ENCODE data around the gene SCYGR3. TPM values are rescaled to one million over a fixed set of nuclear protein-coding genes. Genes with fewer than 3 reads are reported as not detected.

SCYGR3 gene, protein sequence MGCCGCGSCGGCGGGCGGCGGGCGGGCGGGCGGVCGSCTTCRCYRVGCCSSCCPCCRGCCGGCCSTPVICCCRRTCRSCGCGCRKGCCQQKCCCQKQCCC
- total RNA-seq (not detected), polyA plus RNA-seq (not detected)
- long read RNA-seq, donor 1: 0 reads
- long read RNA-seq, donor 2: 0 reads
- long read RNA-seq, donor 3: 0 reads
- long read RNA-seq, donor 4: 0 reads

- H3K4me1 ChIP-seq (ENCODE audit: control insufficient read depth, insufficient read depth, low read length): no peaks in the 10 kb centered on the region
- no peaks in the 10 kb centered on the region for H3K9me3 ChIP-seq (ENCODE audit: control insufficient read depth, low read length)
- 98% methylated on average over 4 of the region's 4 CpGs for WGBS
- DNase-seq: no peak
- no peak within 1 kb of the TSS for H3K4me3 ChIP-seq (ENCODE audit: low read length)
- intact Hi-C loops (cut with DNase I): no loop called here
- H3K27me3 ChIP-seq (ENCODE audit: control insufficient read depth, insufficient read depth): no peaks in the 10 kb centered on the region
- H3K27ac ChIP-seq (ENCODE audit: low read length): no peak within 1 kb of the TSS
- no peak for ATAC-seq
Observed at GRCh38 chr2:227614740-227615139, at the start of gene SCYGR3. TSS of gene SCYGR3 (minus strand) at chr2:227614840. CDS start at chr2:227614840, 0 bp downstream.

DNA sequence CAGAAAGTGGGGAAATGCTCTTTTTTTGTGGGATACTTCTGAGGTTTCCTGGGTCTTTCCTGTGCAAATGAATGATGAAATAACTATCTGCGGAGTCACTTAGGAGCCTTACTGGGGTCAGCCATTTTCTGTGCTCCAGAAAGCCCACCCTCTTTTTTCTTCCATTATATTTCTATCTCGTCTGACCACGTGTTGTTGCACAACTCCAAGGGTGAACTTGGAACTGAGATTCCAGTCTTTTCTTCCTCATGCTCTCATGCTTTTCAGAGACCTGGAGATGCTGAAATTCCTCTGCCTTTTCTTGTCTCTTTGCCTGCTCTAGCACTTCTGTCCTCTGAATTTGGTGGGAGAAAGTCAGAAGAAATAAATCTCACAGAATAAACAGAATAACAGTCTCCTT, 47.2 kb upstream of the SCYGR3 start:
- no peak for ATAC-seq
- Histone ChIP-seq H3K4me1 (ENCODE audit: control insufficient read depth, insufficient read depth, low read length) (no peaks in the 10 kb centered on the region), H3K4me3 (ENCODE audit: low read length) (no peak overlapping the region), H3K9me3 (ENCODE audit: control insufficient read depth, low read length) (no peaks in the 10 kb centered on the region), H3K27ac (ENCODE audit: low read length) (no peak overlapping the region), H3K27me3 (ENCODE audit: control insufficient read depth, insufficient read depth) (no peaks in the 10 kb centered on the region)
- no peak for DNase-seq
- intact Hi-C loops (cut with DNase I): no loop called here
- 45% methylated on average over 3 of the region's 3 CpGs for WGBS

GRCh38 chr2:227661025-227661649, 46.5 kb upstream of the SCYGR3 start:
- intact Hi-C loops (cut with DNase I): no loop called here
- no peak overlapping the region for H3K4me3 ChIP-seq (ENCODE audit: low read length)
- WGBS: 37% methylated on average over 7 of the region's 7 CpGs
- no peaks in the 10 kb centered on the region for H3K9me3 ChIP-seq (ENCODE audit: control insufficient read depth, low read length)
- no peaks in the 10 kb centered on the region for H3K4me1 ChIP-seq (ENCODE audit: control insufficient read depth, insufficient read depth, low read length)
- no peak overlapping the region for H3K27ac ChIP-seq (ENCODE audit: low read length)
- no peaks in the 10 kb centered on the region for H3K27me3 ChIP-seq (ENCODE audit: control insufficient read depth, insufficient read depth)
- no peak for DNase-seq
- ATAC-seq: no peak

GRCh38 chr2:227657199-227657845, 42.7 kb upstream of the SCYGR3 start:
- Histone ChIP-seq H3K27me3 (ENCODE audit: control insufficient read depth, insufficient read depth) (no peaks in the 10 kb centered on the region), H3K4me3 (ENCODE audit: low read length) (no peak overlapping the region), H3K4me1 (ENCODE audit: control insufficient read depth, insufficient read depth, low read length) (peaks cover 2% of the 10 kb centered on the region), H3K27ac (ENCODE audit: low read length) (no peak overlapping the region), H3K9me3 (ENCODE audit: control insufficient read depth, low read length) (no peaks in the 10 kb centered on the region)
- intact Hi-C loops (cut with DNase I): loop anchor here in 3 of 4 donors (5.0 kb wide), 1 partner anchor 110 kb away; no protein-coding TSS in a partner anchor
- DNase-seq (no peak), ATAC-seq (no peak)
- WGBS: 57% methylated on average over 8 of the region's 8 CpGs

GRCh38 chr2:227655454-227655853, 40.8 kb upstream of the SCYGR3 start:
- no peak for DNase-seq
- Histone ChIP-seq H3K27ac (ENCODE audit: low read length) (no peak overlapping the region), H3K9me3 (ENCODE audit: control insufficient read depth, low read length) (no peaks in the 10 kb centered on the region), H3K27me3 (ENCODE audit: control insufficient read depth, insufficient read depth) (no peaks in the 10 kb centered on the region), H3K4me3 (ENCODE audit: low read length) (no peak overlapping the region), H3K4me1 (ENCODE audit: control insufficient read depth, insufficient read depth, low read length) (peaks cover 2% of the 10 kb centered on the region)
- intact Hi-C loops (cut with DNase I): loop anchor here in 3 of 4 donors (5.0 kb wide), 1 partner anchor 112 kb away; no protein-coding TSS in a partner anchor
- WGBS: 29% methylated on average over 1 of the region's 1 CpG
- peak; percentile 83 to 88 for ATAC-seq

DNA sequence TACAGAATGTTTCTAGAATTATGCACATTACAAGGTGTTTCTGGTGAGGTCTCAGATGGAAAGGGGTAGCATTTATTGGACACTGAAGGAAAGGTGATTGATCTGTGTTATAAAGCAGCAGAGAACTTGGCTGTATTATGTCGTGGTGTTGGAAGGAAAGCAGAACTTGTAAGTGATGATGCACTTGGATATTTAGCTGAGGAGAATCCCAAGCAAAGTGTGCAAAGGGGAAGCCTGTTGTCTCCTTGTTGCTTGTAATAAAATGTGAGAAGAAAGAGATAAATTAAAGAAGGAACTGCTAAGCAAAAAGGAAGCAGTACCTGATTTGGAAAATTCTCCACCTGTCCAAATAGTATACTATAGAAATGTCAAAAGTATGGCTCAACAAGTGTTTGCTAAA, 39.8 kb upstream of the SCYGR3 start:
- WGBS: 70% methylated on average over 1 of the region's 1 CpG
- Histone ChIP-seq H3K27me3 (ENCODE audit: control insufficient read depth, insufficient read depth) (no peaks in the 10 kb centered on the region), H3K27ac (ENCODE audit: low read length) (no peak overlapping the region), H3K4me3 (ENCODE audit: low read length) (no peak overlapping the region), H3K4me1 (ENCODE audit: control insufficient read depth, insufficient read depth, low read length) (peaks cover 2% of the 10 kb centered on the region), H3K9me3 (ENCODE audit: control insufficient read depth, low read length) (no peaks in the 10 kb centered on the region)
- DNase-seq: no peak
- intact Hi-C loops (cut with DNase I): no loop called here
- no peak for ATAC-seq

- Histone ChIP-seq H3K27ac (ENCODE audit: low read length) (no peak overlapping the region), H3K9me3 (ENCODE audit: control insufficient read depth, low read length) (no peaks in the 10 kb centered on the region), H3K4me1 (ENCODE audit: control insufficient read depth, insufficient read depth, low read length) (peaks cover 2% of the 10 kb centered on the region), H3K27me3 (ENCODE audit: control insufficient read depth, insufficient read depth) (no peaks in the 10 kb centered on the region), H3K4me3 (ENCODE audit: low read length) (no peak overlapping the region)
- ATAC-seq (no peak), DNase-seq (no peak)
- intact Hi-C loops (cut with DNase I): no loop called here
- 43% methylated on average over 4 of the region's 4 CpGs for WGBS
Observed at GRCh38 chr2:227653419-227653818, 38.8 kb upstream of the SCYGR3 start.

GRCh38 chr2:227643990-227644551, 29.4 kb upstream of the SCYGR3 start:
- Histone ChIP-seq H3K27ac (ENCODE audit: low read length) (no peak overlapping the region), H3K4me1 (ENCODE audit: control insufficient read depth, insufficient read depth, low read length) (no peaks in the 10 kb centered on the region), H3K27me3 (ENCODE audit: control insufficient read depth, insufficient read depth) (peaks cover 2% of the 10 kb centered on the region), H3K4me3 (ENCODE audit: low read length) (no peak overlapping the region), H3K9me3 (ENCODE audit: control insufficient read depth, low read length) (no peaks in the 10 kb centered on the region)
- intact Hi-C loops (cut with DNase I): no loop called here
- 85% methylated on average over 5 of the region's 5 CpGs for whole genome bisulfite sequencing
- DNase-seq (no peak), ATAC-seq (no peak)

GRCh38 chr2:227642656-227643055, 28.0 kb upstream of the SCYGR3 start:
- intact Hi-C loops (cut with DNase I): no loop called here
- H3K27ac ChIP-seq (ENCODE audit: low read length): no peak overlapping the region
- WGBS: 8% methylated on average over 2 of the region's 2 CpGs
- H3K4me3 ChIP-seq (ENCODE audit: low read length): no peak overlapping the region
- no peaks in the 10 kb centered on the region for H3K9me3 ChIP-seq (ENCODE audit: control insufficient read depth, low read length)
- DNase-seq (no peak), ATAC-seq (no peak)
- H3K27me3 ChIP-seq (ENCODE audit: control insufficient read depth, insufficient read depth): peaks cover 2% of the 10 kb centered on the region
- no peaks in the 10 kb centered on the region for H3K4me1 ChIP-seq (ENCODE audit: control insufficient read depth, insufficient read depth, low read length)

DNA sequence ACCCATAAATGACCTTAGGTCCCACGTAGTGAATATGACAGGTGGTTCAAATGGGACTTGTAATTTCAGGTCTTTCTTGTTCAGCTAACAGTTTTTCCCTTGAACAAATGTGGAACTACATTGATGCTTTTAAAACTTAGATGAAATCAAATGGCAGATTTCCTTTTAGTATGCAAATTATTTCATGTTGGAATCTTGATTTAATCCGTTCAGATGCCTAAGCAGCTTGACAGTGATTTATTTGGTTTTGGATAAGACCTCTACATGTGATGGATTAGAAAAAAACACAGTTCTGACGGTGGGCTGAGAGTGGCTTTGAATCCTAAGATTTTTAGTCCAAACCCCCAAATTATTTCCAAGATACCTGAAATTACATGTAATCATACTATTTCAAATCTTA, 19.6 kb upstream of the SCYGR3 start:
- no peaks in the 10 kb centered on the region for H3K9me3 ChIP-seq (ENCODE audit: control insufficient read depth, low read length)

GRCh38 chr2:227632827-227633226, 18.2 kb upstream of the SCYGR3 start:
- Histone ChIP-seq H3K9me3 (ENCODE audit: control insufficient read depth, low read length) (no peaks in the 10 kb centered on the region), H3K4me1 (ENCODE audit: control insufficient read depth, insufficient read depth, low read length) (no peaks in the 10 kb centered on the region), H3K4me3 (ENCODE audit: low read length) (no peak overlapping the region), H3K27me3 (ENCODE audit: control insufficient read depth, insufficient read depth) (no peaks in the 10 kb centered on the region), H3K27ac (ENCODE audit: low read length) (no peak overlapping the region)
- intact Hi-C loops (cut with DNase I): no loop called here
- DNase-seq: no peak
- WGBS: 84% methylated on average over 6 of the region's 6 CpGs
- no peak for ATAC-seq

More for the DNA sequence above, 19.6 kb upstream of the SCYGR3 start:
- DNase-seq (no peak), ATAC-seq (no peak)
- intact Hi-C loops (cut with DNase I): no loop called here
- H3K4me1 ChIP-seq (ENCODE audit: control insufficient read depth, insufficient read depth, low read length): no peaks in the 10 kb centered on the region
- 64% methylated on average over 3 of the region's 3 CpGs for WGBS
- H3K27ac ChIP-seq (ENCODE audit: low read length): no peak overlapping the region
- no peaks in the 10 kb centered on the region for H3K27me3 ChIP-seq (ENCODE audit: control insufficient read depth, insufficient read depth)
- H3K4me3 ChIP-seq (ENCODE audit: low read length): no peak overlapping the region
